Measurements from ENCODE around the gene RPL15.

RPL15 gene

DNA sequence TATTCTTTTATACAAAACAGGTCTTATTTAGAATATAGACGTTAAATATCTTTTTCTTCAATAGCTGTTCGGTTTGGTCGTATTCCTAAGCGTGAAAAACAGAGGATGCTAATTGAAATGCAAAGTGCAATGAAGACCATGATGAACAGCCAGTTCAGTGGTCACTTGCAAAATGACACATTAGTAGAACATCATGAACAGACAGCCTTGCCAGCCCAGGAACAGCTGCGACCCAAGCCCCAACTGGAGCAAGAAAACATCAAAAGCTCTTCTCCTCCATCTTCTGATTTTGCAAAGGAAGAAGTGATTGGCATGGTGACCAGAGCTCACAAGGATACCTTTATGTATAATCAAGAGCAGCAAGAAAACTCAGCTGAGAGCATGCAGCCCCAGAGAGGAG lies 45.0 kb downstream of the RPL15 start:
- no peak for DNase-seq (ENCODE audit: low spot score)

- no peak for DNase-seq (ENCODE audit: low spot score)
Observed at GRCh38 chr3:23964537-23965235, 47.8 kb downstream of the RPL15 start.

DNA sequence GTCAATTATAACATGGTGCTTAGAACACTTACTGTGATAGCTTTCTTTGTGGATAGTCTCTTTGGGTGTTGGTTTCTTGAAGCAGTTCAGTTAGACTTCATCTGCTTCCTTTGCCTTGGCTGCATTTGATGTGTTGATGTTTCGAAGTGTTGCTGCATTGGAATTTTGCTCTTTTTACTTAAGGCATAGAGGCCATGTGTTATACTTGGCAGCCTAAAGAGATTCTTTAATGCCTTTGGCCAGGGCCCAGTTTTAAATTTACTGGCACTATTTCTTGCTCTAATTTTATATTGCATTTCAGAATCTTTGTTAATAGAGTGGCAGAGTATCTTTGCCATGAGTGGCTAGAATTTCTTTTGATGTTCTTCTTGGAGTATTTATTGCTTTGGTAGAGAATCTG lies 49.4 kb downstream of the RPL15 start:
- no peak for DNase-seq (ENCODE audit: low spot score)

- no peak for DNase-seq (ENCODE audit: low spot score)
Observed at GRCh38 chr3:23968463-23969184, 51.7 kb downstream of the RPL15 start.

- DNase-seq (ENCODE audit: low spot score), result no peak
Observed at GRCh38 chr3:23969393-23969792, 52.5 kb downstream of the RPL15 start.

Data from left forelimb (tissue), 1 donor.